ENCODE results near the gene RAB11FIP4.

RAB11FIP4 gene

DNA sequence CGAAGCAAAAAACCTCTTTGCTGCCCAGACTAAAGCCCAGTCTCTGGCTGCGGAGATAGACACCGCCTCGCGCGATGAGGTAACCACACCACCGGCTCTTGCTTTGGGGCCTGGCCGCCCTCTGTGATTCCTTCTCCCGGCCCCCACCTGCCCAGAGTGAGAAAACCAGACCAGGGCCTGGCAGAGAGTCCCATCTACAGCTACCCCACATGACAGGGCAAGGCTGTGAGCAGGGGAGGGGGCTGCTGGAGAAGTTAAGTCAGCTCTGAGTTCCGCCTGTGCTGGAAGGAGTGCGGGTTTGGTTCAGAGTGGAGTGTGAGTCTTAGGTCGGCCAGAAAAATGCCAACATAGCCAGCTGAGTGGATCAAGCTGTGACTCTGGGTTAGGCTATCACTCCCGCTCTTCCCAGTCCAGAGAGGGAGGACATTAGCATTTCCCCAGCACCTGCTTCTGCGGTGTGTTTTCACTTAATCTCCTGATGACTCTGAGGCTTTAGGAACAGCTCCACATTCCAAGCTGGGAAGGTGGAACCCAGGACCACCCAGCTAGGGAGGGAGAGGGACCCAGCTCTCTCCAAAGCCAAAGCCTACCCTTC, 139.0 kb downstream of the RAB11FIP4 start:
- no peak for DNase-seq

DNA sequence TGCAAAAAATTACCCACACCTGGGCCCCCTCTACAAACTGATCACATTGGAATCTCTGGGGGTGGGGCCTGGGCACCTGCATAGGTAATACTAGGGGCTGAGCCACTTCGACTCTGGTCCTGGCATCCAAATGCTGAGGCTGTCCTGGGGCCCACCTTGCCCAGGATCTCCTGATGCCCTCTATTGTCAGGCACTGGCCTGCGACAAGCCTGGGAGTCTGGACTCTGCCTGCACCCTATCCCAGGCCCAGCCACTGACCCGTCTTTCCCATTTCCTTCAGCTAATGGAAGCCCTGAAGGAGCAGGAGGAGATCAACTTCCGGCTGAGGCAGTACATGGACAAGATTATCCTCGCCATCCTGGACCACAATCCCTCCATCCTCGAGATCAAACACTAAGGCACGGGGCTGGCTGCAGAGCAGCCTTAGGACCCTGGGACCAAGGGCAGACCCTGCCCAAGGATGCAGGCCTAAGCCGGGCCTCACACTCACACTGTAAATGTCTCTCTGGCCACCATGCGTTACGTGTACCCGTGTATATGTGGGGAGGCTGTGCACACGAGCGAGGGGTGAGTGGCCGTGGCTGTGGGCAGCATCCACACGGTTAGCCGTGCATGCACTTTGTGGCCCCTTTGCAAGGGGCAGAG, 140.0 kb downstream of the RAB11FIP4 start:
- DNase-seq = no peak

DNA sequence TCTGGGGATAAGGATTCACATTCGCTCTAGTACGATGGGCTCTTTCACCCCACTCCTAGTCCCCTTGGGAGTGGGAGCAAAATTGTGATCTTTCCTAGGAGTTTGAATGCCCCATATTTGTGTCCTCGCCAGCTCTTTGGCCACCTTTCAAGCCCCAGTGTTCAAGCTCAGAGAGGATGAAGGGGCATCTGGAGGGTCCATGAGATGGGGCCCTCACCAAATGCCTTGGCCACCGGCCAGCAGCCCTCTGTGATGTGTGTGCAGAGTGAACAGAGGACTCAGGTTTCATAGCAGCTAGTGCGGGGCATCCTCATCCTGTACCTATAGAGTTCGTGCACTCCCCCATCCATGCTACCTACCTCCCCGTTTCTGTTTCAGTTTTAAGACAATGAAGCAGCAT, 140.6 kb downstream of the RAB11FIP4 start:
- no peak for DNase-seq

GRCh38 chr17:31532526-31532925, 141.1 kb downstream of the RAB11FIP4 start:
- no peak for DNase-seq

DNA sequence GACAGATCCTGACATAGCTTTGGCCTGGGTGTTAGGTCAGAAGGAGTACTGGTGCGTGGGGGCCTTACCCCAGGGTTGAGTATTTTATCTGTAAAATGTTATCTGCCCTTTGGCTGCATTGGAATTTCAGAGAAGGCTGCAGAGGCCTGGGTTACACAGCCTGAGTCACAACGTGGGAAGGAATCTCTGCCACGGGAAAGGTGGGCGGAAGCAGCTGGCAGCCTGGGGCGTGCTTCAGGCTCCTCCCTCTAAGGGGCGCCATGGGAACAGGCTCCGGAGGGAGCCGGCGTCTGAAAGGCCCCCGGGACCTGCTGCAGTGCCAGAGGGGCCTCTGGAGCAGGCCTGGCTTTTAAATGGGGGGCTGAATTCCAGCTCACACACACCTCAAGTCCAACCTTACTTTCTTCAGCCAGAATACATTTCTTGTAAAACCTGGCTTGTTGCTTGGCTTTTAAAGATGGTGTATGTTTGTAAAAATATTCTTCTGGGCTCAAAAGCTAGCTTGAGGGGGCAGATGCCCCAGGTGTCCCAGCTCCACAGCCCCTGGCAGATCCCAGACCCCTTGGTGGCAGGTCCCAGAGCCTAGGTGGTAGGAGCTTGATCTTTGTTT, 142.2 kb downstream of the RAB11FIP4 start:
- DNase-seq = peak; percentile 75

DNA sequence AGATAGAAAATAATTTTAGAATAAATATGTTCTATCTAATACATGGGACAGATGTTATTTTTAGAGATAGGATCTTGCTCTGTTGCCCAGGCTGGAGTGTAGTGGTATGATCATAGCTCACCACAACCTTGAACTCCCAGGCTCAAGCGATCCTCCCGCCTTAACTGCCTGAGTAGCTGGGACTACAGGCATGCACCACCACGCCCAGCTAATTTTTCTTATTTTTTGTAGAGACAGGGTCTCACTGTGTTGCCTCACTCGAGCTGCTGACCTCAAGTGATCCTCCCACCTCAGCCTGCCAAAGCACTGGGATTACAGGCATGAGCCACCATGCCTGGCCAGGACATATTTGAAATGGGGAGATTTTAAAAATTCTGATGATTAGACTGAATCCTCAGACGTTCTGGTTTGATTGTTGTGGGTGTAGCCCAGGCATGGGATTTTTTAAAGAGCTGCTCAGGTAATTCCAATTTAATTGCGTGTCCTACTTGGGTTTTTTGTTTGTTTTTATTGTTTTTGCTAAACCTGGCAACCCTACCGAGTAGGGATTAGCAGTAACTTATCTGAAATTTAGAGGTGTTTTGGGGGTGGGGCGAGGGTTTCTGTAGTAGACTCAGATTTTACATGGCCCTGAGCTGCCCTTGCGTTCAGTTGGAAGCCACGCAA, 142.9 kb downstream of the RAB11FIP4 start:
- DNase-seq = no peak

- DNase-seq = no peak
Measured at GRCh38 chr17:31535581-31535981, 144.1 kb downstream of the RAB11FIP4 start.

DNA sequence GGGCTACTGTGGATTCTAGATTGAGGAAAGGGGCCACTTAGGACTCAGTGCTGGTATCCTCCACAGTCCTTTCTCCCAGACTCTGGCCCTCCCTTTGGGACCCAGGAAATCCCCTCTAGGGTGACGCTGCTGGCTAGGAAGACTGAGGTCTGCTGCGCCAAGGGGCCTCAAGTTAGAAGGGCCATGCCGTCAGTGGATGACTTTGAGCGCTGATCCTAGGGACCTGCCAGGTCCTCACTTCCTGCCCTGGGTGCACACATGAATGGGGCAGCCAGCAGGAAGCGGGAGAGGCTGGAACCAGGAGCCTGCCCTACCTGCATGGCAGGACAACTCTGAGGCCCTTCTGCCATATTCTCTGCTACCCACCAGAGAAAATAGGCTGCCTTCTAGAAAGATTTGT, 145.0 kb downstream of the RAB11FIP4 start:
- no peak for DNase-seq

DNA sequence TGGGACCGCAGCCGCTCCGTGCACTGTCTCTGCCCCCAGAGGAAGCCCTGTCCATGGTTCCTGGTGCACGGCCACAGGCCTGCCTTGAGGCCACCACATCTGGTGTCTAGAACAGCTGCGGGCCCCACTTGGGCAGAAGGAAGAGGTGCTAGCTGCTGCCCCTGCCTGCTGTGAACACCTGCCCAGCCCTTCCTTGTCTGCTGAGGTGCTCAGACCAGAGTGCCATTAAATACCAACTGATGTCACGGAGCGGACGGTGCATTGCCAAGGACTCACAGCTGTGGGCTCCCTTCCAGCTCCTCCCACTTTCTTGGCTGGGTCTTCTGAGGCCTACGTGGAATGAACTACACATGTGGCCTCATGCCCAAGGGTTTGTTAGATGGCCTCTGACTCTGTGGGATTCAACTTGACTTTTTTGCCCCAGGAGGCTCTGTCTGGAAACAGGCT, 146.1 kb downstream of the RAB11FIP4 start:
- no peak for DNase-seq

- DNase-seq = no peak
Measured at GRCh38 chr17:31538080-31538762, 146.7 kb downstream of the RAB11FIP4 start.

GRCh38 chr17:31540602-31541307, 149.3 kb downstream of the RAB11FIP4 start:
- DNase-seq = no peak

GRCh38 chr17:31541559-31541958, 150.1 kb downstream of the RAB11FIP4 start:
- DNase-seq = no peak

GRCh38 chr17:31544186-31544585, 152.7 kb downstream of the RAB11FIP4 start:
- DNase-seq = no peak

GRCh38 chr17:31546650-31547049, 155.2 kb downstream of the RAB11FIP4 start:
- DNase-seq = no peak

DNA sequence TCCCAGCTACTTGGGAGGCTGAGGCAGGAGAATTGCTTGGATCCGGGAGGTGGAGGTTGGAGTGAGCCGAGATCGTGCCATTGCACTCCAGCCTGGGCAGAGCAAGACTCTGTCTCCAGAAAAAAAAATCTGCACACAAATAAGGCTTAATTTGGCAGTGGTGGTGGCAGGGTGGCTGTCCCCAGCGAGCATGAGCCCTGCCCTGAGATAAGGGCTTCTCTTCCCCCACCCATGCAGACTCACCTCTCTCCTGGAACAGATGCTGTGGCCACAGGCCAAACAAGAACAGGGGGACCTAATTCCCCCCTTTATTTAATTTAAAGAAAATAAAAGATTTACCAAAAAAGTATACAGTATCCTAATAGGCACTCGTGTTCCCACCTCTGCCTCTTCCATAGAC, 157.2 kb downstream of the RAB11FIP4 start:
- DNase-seq = no peak

- no peak for DNase-seq
Measured at GRCh38 chr17:31549121-31549524, 157.6 kb downstream of the RAB11FIP4 start.

DNA sequence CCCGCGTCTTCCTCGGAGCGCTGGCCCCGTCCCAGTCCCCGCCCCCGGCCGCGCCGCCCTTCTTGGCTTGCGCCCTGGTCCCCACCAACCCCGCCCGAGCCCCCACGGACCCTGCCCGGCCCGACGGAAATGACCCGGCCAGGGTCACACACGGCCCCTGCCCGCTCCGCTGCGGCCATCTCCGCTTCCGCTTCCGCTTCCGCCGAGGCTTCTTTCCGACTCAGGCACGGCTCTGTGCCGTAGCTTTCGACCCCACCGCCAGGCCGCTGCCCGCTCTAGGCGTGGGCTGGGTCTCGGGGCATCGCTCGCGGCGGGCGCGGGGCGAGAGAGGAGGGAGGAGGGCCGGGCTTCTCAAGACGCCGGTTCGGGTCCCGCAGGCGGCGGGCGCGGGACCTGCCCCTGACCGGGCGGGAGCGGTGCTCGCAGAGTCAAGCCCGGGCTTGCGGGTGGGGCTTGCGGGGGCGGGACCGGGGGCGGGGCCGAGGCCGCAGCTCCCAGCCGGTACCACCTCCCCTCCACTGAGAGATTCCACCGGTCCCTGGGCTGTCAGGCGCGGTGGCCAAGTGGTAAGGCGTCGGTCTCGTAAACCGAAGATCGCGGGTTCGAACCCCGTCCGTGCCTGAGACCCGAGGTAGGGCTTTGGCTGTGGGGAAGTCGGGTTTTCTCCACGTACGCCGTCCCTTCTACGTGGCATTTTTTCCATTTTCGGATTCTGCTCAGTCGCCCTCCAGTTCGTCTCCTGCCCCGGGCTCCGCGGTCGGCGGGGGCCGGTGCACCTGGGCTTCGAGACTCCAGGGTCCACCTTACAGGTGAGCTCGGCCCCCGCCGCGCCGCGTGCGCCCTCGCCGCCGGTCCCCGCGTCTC, 158.3 kb downstream of the RAB11FIP4 start:
- DNase-seq = peak; percentile 84

DNA sequence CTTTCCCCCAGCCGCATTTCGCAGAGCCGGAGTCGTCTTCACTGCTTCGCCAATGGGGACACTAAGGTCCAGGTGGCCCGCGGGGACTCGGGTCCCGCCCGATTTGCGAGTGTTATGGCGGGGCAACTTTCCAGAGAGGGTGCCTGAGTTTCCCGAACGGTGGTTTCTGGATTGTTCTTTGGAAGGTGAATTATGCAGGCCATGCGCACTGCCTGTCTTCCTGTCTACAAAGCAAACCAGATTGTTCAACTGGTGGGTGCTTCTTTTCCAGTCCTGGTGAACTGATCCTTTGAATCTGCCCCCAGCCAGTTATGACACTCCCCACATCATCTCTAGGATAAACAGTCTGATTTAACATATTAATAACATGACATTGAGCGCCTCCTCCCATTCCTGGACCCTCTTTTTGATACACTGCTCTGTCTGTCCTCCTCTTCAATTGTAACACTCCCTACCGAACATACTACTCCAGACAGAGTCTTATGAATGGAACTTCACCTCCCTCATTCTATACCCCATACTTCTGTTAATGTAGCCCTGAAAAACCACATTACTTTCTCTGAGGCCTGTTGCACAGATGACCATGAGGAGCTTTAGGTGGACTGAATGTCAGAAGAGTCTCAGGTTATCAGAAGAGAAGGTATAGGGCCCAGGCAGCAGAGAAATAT, 159.0 kb downstream of the RAB11FIP4 start:
- no peak for DNase-seq

GRCh38 chr17:31552568-31552967, 161.1 kb downstream of the RAB11FIP4 start:
- no peak for DNase-seq

DNA sequence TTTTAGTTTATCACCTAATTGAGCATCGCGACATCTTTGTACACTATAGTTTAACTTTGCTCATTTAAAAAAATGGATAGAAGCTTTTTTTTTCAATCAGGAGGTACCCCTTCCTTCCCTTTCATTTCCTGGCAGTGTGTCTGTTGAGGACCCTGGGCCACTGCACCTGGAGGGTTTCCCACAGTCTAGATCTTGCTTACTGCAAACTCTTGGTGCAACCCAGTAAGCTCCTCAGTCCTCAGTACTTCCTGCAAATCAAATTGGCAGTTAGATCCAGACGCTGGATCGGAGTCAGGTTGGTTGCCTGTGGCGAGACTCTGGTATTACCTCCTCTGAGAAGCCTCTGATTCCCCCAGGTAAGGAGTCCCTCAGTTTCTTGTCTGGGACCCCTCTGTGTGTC, 162.0 kb downstream of the RAB11FIP4 start:
- DNase-seq = no peak

DNA sequence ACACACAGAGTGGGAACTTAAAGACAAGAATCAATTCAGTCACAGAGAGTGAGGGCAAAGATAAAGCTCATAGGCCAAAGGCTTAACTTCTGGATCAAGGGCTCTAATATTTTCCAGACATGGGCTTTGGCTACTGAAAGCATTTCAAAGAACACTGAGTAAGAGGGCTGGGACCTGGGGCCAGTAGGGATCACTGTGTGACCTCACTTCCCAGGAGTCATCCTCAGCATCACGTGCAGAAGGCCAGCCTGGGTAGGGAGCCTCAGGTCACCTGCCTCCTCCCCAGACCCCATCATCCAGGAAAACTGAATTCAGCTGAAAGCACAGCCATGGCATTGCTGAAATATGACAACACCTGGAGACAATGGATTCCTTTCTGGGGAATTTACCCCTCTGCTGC, 163.5 kb downstream of the RAB11FIP4 start:
- DNase-seq = no peak

Measured in 8988T (cell line).